D341Med (cell line): ENCODE data around the gene NT5C1A.
A peak's percentile ranks its signal among the peaks of the same experiment; 100 is the strongest.

ENCODE experiments used
- DNase-seq: peaks from one replicate; pipeline ENCODE4 v3.0.0; 2012; ENCODE audit warnings: low spot score

NT5C1A gene

GRCh38 chr1:39659538-39659937 lies 12.4 kb downstream of the NT5C1A start:
- DNase-seq: no peak

- DNase-seq: no peak
These were observed 12.8 kb downstream of the NT5C1A start for GRCh38 chr1:39659110-39659509.

GRCh38 chr1:39657923-39658485 lies 13.9 kb downstream of the NT5C1A start:
- DNase-seq: peak; percentile 76

- DNase-seq: no peak
These were observed 14.5 kb downstream of the NT5C1A start for GRCh38 chr1:39657402-39657801.

GRCh38 chr1:39656391-39656790 lies 15.5 kb downstream of the NT5C1A start:
- no peak for DNase-seq

- no peak for DNase-seq
These were observed 16.2 kb downstream of the NT5C1A start for GRCh38 chr1:39655578-39656268.

GRCh38 chr1:39654291-39654690 lies 17.6 kb downstream of the NT5C1A start:
- DNase-seq: no peak

GRCh38 chr1:39653546-39654031 lies 18.3 kb downstream of the NT5C1A start:
- DNase-seq: peak; percentile 78

GRCh38 chr1:39652554-39652953 lies 19.4 kb downstream of the NT5C1A start:
- DNase-seq: no peak

GRCh38 chr1:39652105-39652504 lies 19.8 kb downstream of the NT5C1A start:
- DNase-seq: no peak

- DNase-seq: no peak
These were observed 21.5 kb downstream of the NT5C1A start for GRCh38 chr1:39650431-39650830.

- DNase-seq: no peak
These were observed 22.2 kb downstream of the NT5C1A start for GRCh38 chr1:39649636-39650185.

- DNase-seq: no peak
These were observed 23.4 kb downstream of the NT5C1A start for GRCh38 chr1:39648496-39648895.

- DNase-seq: no peak
These were observed 24.7 kb downstream of the NT5C1A start for GRCh38 chr1:39647247-39647646.

GRCh38 chr1:39646232-39647081 lies 25.4 kb downstream of the NT5C1A start:
- peak; percentile 66 for DNase-seq

GRCh38 chr1:39645411-39646043 lies 26.4 kb downstream of the NT5C1A start:
- no peak for DNase-seq

GRCh38 chr1:39643705-39644104 lies 28.2 kb downstream of the NT5C1A start:
- no peak for DNase-seq

- no peak for DNase-seq
These were observed 29.1 kb downstream of the NT5C1A start for GRCh38 chr1:39642796-39643195.

GRCh38 chr1:39640861-39641260 lies 31.0 kb downstream of the NT5C1A start:
- no peak for DNase-seq

GRCh38 chr1:39639305-39640130 lies 32.4 kb downstream of the NT5C1A start, which contains the start of gene HEYL:
Gene HEYL, minus strand, starts transcription at chr1:39639643. Its CDS starts 18 bp downstream, at chr1:39639625.
- DNase-seq: peak; percentile 91

- DNase-seq: no peak
These were observed 33.0 kb downstream of the NT5C1A start for GRCh38 chr1:39638965-39639304.
